Stimulated activated CD4-positive, alpha-beta T cell treated with anti-CD3 and anti-CD28 coated beads, Interleukin-12 subunit alpha, Interleukin-12 subunit beta, amount 100 ng/mL, for 48 hours (primary cell): ENCODE results near the gene TENM3.

Source experiments
- DNase-seq, 3 donors: peaks; one replicate each; pipeline ENCODE4 v3.0.0-alpha.2; 2020; ENCODE audit warnings: low read depth in 2 of 3, low spot score in 1 of 3

TENM3 gene

DNA sequence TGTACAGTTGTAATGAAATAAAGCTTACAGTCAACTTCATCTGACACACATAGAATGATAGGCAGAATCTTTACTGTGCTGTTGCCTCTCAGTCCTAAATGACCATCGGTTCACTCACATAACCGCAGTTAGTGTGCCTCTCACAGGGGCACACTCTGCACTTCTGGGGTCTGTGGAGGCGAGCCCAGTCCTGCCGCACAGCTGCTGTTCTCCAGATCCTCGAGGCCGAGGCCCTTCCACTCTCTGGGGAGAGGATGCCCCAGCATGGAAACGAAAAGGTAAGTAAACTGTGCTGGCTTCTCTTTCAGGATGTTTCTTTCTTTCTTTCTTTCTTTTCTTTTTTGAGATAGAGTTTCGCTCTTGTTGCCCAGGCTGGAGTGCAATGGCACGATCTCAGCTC lies 586.0 kb downstream of the TENM3 start:
- no peak for DNase-seq

DNA sequence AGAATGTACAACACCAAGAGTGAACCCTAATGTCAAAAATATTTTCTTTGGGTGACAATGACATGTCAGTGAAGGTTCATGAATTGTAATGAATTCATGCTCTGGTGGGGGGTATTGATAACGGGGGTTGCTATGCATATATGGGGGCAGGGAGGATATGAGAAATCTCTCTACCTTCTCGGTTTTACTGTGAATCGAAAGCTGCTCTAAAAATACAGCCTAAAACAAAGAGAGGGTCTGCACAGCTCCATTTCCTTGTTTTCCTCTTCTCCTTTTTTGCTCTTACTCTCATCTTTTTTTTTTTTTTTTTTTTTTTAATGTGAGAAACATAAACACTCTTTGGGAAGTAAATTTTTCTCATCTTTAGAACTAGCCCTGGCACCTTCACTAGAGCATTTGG lies 588.2 kb downstream of the TENM3 start:
- DNase-seq: no peak

DNA sequence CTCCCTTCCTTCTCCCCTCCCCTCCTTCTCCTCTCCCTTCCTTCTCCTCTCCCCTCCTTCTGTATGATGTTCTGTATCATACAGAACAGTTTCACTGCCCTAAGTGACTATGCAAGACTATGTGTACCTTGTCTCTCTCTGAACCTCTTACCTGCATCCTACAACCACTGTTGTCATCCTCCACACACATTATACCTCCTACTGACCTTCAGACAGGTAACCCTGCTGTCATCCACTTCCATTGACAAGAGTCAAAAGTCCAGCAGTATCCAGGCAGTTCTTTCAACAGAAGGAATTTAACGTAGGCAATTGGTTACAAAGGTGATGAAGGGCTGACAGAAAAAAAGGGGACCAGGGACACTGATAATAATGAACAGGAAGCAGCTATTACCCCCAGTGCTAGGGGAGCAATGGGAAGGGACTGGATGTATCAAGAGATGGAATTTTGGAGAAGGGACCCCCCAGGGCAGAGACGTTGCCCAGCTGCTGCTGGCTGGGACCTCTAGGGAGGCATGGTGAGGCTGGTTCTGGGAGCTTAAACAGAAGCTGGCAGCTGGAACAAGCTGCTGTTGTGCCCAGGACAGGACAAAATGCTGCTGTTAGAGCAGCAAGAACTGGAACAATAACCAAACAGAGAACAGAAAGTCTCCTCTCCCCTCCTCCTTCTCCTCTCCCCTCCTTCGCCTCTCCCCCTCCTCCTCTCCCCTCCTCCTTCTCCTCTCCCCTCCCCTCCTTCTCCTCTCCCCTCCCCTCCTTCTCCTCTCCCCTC lies 589.3 kb downstream of the TENM3 start:
- no peak for DNase-seq

DNA sequence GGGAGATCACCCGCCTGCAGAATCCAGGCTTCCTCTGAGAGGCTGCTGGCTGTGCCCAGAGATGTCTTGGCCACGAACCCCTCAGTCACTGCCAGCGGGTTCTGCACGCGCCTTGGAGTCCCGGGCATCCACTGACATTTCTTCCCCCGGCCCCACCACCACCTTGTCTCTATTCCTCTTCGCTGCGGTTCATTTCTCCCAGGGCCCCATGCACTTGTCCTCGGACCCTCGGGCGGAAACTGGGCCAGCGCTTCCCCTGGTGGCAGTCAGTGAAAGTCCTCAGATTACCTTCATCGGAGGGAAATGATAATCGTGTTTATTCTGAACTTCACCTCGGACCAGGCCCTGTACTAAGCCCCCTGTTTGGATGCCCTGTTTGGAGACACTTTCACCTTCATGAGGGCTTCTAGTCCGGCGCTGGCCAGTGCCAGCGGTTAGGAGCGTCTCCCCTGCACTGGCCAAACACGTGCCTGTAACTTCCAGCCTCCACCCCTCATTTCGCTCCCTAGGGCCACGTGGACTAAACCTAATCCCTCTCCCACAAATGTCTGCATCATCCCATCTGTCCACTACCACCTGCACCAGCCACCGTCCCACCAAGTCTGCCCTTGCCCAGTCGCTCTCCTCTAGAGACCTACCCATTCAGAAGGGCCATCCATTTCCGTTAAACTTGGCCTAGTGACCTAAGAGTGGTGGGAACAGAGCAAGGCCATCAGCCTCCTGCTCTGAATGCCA lies 592.0 kb downstream of the TENM3 start:
- no peak for DNase-seq

DNA sequence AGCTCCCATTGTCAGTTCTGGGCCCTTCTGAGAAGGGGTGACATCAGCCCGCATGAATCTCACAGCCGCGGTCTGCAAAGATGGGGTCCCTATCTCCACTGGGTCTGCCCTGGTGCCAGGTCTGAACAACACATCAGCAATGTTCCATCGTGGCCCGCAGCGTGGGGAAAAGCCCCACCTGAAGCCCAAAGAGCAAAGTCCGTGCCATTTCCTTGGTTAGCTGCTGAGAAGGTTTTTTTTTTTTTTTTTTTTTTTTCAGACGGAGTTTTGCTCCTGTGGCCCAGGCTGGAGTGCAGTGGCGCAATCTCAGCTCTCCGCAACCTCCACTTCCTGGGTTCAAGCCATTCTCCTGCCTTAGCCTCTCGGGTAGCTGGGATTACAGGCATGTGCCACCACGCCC lies 594.6 kb downstream of the TENM3 start:
- no peak for DNase-seq

DNA sequence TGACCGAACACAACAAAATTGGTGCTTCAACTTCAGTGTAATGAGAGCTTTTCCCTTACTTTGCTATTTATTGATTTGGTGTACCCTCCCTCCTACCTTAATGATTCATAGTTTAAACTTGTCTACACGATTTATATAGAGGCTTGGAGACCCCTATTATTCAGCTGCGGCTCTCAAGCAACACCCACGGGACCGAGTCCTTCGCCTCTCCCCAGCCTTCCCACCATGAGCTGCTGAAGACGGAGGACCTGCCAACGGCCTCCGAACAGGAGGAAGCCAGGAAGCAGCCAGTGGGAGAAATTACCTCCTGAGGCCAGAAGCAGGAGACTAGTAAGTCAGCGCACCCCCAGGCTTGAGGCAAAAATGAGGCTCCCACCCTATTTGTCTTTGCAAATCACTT lies 595.3 kb downstream of the TENM3 start:
- no peak for DNase-seq

DNA sequence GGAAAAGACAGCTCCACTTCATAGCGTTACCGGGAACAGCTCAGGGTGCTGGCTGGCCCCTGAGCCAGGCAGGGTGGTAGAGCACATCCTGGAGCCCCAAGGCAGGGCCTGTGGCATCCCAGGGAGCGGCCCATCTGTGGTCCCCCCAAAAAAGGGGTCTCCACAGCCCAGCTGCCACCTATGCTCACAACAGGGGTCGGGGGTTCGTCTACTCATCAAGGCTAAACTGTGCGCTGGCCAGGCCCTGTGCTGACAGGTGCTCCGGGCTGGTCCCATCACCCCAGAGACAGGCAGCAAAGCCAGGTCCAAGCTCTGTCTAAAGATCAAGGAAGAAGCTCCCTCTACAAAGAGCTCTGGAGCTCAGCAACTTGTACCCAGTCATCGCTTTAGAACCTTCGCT lies 596.1 kb downstream of the TENM3 start:
- no peak for DNase-seq

DNA sequence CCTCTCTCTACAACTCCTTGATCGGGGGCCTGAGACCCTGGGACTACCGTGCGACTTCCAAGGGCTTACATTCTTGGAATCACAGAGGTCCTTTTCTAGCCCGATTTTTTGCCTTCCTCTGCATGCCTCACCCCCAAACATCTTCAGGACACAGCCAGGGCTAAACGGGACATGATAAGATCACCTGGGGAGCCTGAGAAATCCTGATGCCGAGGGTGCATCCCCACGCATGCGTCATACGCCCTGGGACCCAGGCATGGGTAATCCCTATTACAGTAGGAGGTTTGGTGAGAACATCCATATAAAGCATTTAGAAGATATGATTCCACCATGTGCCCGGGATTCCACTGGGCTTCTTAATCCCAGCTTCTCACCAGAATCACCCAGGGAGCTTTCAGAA lies 596.9 kb downstream of the TENM3 start:
- DNase-seq: no peak

DNA sequence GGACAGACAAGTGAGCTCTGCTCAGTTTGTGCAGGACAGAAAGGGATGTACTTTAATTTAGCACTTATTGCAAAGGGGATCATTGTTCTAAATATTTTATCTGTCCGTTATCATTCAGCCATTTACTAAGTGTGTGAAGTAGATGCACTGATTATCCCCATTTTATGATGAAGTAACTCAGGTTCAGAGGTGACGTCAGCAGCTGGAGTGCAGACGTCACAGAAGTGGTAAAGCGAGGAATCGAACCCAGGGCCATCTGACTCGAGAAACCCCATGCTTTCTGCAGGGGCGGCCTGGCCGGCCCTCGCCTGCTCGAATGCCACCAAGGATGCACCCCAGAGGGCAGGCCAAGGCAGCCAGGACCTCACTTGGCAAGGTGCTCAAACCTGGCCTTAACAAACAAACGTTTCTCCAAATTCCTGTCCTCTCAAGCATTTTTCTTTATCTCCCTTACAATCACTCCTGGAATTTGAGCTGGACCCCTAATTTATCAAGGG lies 599.0 kb downstream of the TENM3 start:
- no peak for DNase-seq

DNA sequence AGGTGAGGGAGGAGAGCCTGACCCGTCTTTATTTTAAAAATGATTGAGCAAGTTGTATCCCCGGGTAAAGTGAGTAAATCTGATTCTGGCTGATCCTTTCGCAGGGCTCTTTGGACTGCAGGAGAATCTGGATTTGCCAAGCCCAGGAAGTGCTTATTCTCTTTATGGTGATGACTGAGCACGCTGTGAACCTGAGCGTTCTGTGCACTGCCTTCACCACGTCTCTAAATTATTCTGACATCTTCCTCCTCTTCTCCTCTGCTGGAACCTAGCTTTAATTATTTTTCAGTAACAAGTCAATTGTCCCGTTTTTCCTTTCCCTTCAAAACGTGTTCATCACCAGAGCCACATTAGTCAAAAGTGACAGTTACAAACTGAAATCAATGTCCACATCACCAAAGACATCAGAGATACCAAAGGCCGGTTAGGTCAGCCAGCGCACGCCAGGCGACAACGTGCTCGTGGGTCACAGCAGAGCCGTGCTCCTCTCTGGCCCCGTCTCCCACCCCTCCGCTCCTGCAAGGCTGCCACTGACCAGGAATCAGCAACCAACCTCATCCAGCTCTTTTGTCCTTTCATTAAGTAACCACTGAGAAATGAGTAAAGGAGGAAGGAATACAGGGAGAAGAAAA lies 599.7 kb downstream of the TENM3 start:
- DNase-seq: no peak

DNA sequence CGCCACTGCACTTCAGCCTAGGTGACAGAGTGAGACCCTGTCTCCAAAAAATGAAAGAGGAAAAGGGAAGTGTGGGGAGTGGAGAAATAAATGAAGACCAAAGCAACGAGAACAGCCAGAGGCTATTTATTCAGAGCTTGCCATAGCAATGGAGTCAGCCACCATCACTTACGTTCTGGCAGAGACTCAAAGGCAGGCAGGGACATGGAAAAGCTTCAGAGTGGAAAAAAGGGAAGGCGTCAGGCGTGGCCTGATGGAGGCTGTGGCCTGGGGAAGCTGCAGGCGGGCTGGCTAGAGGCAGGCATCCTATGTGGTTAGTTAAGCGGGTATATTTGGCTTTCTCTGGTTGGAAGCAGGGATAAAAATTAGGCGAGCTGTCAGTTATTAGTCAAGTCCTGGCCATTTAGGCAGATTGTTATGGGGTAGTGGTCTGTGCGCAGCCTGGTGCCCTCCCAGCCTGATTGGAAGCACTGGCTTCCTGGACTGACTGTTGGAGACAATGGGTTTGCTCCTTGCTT lies 600.7 kb downstream of the TENM3 start:
- no peak for DNase-seq

DNA sequence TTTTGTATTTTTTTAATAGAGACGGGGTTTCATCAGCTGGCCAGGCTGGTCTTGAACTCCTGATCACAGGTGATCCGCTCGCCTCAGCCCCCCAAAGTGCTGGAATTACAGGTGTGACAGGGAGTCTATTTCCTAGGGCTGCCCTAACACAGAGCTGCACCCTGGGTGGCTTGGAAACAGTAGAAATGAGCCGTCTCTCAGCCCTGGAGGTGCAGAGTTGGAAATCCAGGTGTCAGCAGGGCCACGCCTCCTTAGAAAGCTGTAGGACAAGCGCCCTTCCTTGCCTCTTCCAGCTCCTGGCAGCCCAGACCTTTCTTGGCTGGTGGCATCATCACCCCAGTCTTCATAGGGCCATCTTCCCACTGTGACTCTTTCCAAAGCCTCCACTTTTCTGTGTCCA lies 602.4 kb downstream of the TENM3 start:
- DNase-seq: no peak

DNA sequence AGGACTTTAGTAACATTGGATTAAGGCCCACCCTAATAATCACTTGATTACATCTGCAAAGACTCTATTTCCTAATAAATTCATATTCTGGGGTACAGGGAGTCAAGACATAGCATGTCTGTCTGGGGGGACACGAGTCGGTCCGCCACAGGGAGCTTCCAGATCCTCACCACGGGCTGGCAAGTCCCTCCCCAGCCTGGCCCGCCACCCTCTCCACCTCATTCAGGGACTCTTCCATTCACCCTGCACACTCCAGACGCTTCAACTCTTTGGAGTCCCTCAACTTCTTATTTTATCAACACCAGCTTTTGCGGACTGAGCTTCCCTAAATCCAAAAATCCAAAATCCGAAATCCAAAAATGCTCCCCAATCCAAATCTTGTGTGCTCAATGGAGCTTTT lies 602.8 kb downstream of the TENM3 start:
- DNase-seq: no peak

DNA sequence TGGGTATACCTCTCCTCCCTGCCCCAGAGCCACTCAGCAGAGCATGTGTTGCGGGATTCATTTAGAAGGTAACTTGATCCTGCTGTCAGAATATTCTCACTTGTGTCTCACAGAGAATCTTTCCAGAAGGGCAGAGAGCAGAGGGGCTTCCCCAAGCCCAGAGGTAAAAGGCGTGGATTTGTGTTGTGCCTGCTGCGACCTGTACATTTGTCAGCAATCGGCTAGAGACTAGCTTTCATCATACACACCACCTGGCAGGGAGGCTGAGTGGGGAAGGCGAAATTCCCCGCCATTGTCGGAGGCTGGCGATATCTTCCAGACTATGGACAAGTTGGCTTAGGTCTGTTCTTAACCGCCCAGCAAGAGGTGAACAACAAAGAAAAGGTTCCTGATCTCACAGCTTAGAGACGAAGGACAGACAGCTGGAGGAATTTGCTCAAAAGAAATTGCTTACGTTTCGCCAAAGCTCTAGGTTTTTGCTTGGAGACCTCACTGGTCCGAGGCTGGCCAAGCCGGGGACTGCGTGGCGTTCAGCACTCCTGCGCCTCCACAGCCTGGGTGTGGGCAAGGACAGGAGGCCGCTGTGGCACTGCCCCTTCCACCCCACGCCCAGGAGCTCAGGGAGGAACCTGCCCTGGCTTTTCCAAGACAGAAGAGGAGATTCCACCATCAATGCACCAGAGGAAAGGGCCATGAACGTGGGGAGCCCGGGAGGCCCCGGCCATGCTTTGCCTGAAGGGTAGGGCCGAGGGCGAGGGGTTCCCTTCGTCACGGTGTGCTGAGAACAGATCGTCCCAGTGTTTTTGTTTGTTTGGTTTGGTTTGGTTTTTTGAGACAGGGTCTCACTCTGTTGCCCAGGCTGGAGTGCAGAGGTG lies 604.6 kb downstream of the TENM3 start:
- no peak for DNase-seq

DNA sequence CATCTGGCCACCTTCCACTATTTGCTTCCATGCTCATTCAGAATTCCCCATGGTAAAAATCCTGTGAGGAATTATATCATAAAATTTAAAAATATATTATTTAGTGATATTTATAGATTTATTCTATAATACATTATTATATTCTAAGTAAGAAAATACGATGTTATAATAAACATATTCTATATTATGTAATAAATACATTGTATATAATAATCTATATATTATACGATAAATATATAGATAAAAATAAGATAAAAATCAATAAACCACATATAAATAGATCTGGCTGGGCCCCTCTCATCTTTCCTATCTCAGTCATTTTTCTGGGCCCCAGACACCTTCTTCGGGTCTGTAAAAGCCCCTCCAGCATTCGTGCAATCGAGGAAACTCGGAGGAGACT lies 605.5 kb downstream of the TENM3 start:
- DNase-seq: no peak
